Cardiac fibroblast (primary cell): ENCODE measurements around the gene OXCT1.

Experiments used
- DNase-seq, 2 donors: peaks; one replicate each; pipeline versions ENCODE4 v3.0.0 to v3.0.0-alpha.2; 2010; ENCODE audit warnings: low read depth in 2 of 2
- H3K4me3 ChIP-seq, 2 donors: replicated peaks in 1 of 2; 1 replicate in 1 of 2; 2 replicates in 1 of 2; pipeline ENCODE4 v1.5.1; 2011; ENCODE audit warnings: low read depth in 2 of 2, low read length in 2 of 2, mild to moderate bottlenecking in 2 of 2, moderate library complexity in 1 of 2
- TF ChIP-seq, protein P1 (sequence below): IDR thresholded peaks from one replicate; pipeline ENCODE4 v1.5.1; 2011; ENCODE audit warnings: low read depth, mild to moderate bottlenecking, low read length, inconsistent platforms

OXCT1 gene

DNA sequence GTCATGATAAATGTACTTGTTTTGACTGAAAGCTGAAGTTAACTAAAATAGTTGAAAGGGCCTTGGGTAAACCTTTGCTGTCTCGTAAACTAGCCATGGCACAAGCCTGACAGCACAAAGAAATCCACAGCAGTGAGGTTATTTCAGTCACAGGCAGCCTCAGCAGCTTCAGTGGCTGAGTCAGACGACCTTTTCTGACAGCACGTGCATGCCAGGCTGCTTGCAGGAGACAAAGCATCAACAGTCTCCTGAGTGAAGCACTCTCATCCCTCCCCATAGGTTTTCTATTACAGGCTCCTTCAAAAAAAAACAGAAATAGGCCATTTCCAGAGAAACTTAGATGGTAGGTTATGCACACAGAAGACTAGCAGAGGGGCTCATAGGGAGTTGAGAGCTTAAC is 34.6 kb downstream of the OXCT1 start:
- H3K4me3 ChIP-seq: no peak overlapping the region
- peak; percentile 81 for DNase-seq
- TF ChIP-seq, protein P1, sequence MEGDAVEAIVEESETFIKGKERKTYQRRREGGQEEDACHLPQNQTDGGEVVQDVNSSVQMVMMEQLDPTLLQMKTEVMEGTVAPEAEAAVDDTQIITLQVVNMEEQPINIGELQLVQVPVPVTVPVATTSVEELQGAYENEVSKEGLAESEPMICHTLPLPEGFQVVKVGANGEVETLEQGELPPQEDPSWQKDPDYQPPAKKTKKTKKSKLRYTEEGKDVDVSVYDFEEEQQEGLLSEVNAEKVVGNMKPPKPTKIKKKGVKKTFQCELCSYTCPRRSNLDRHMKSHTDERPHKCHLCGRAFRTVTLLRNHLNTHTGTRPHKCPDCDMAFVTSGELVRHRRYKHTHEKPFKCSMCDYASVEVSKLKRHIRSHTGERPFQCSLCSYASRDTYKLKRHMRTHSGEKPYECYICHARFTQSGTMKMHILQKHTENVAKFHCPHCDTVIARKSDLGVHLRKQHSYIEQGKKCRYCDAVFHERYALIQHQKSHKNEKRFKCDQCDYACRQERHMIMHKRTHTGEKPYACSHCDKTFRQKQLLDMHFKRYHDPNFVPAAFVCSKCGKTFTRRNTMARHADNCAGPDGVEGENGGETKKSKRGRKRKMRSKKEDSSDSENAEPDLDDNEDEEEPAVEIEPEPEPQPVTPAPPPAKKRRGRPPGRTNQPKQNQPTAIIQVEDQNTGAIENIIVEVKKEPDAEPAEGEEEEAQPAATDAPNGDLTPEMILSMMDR: no peak

- TF ChIP-seq, protein P1: no peak
- H3K4me3 ChIP-seq: no peak overlapping the region
- no peak for DNase-seq
Measured at GRCh38 chr5:41834506-41834905, 35.7 kb downstream of the OXCT1 start.

- TF ChIP-seq, protein P1: no peak
- no peak overlapping the region for H3K4me3 ChIP-seq
- DNase-seq: no peak
Measured at GRCh38 chr5:41832430-41832829, 37.8 kb downstream of the OXCT1 start.

- TF ChIP-seq, protein P1: no peak
- DNase-seq: no peak
- no peak overlapping the region for H3K4me3 ChIP-seq
Measured at GRCh38 chr5:41831155-41831554, 39.1 kb downstream of the OXCT1 start.

DNA sequence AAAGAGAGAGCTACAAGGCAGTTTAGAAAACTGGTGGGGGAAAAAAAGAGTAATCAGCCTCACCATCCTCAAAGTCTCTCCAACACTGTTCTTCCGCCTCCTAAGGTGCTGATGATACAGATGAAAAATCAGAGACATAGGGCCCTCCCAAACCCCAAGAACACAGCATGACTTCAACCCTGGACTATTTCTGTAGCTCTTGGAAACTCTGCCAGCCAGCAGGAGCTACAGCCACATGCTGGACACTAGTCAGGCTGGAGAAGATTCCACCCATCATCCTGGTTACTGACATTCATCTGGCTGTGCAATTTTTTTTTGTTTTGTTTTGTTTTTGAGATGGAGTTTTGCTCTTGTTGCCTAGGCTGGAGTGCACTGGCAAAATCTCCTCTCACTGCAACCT is 42.4 kb downstream of the OXCT1 start:
- no peak overlapping the region for H3K4me3 ChIP-seq
- TF ChIP-seq, protein P1: no peak
- DNase-seq: no peak

DNA sequence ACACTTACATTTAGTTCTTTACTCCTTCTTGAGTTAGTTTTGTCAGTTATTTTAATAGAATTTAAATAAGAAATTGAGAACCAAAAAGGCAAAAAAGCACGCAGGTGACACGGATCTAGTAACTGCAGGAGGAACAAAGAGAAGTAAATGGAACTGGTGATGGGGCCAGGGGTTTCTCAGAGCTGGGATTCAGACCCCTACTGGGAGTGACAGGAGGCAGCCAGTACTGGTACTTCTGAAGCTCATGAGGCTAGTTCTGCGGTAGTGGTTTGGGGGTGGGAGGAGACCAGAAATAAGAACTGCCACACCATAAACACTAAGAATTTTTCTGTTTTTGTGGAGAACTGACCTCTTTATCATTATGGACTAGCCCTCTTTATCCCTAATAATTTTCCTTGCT is 48.2 kb downstream of the OXCT1 start:
- no peak for DNase-seq
- no peak overlapping the region for H3K4me3 ChIP-seq
- TF ChIP-seq, protein P1: no peak

DNA sequence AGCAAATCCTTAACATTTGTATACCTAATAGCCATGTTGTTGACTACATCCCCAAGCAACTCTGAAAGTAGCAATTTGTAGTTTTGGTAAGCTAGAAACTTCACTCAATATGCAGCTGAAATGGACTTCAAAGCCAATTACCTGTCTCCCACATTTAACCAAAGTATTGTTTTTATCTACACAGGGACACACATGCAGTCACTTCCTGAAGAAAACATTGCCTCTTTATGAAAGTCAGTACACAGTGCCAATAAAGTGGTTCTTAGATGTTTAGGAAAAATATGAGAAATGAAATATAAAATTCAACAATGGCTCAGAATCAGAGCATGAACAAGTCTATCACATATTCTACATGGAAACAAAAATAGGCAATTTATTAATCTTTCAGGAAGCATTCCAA is 49.2 kb downstream of the OXCT1 start:
- DNase-seq: no peak
- TF ChIP-seq, protein P1: no peak
- no peak overlapping the region for H3K4me3 ChIP-seq
